T-helper 1 cell treated with Interleukin-12 subunit alpha and Interleukin-12 subunit beta and Interleukin-4 antibody, amounts not matched to agents 30 μg/mL and 1 μg/mL, for 36 hours (primary cell): Measurements from ENCODE around the gene MRPL2.

Experiments
- H3K27ac Mint-ChIP-seq: one replicate; pipeline ENCODE4 v1.8.0; 2021; ENCODE audit warnings: mild to moderate bottlenecking, mixed read lengths
- H3K27me3 Mint-ChIP-seq: one replicate; pipeline ENCODE4 v1.8.0; 2021; ENCODE audit warnings: low read depth, mixed read lengths
- H3K36me3 Mint-ChIP-seq: one replicate; pipeline ENCODE4 v1.8.0; 2021; ENCODE audit warnings: low read depth, mixed read lengths
- H3K4me1 Mint-ChIP-seq: one replicate; pipeline ENCODE4 v1.8.0; 2021; ENCODE audit warnings: low read depth, mixed read lengths
- H3K4me3 Mint-ChIP-seq: one replicate; pipeline ENCODE4 v1.8.0; 2021; ENCODE audit warnings: mild to moderate bottlenecking, moderate library complexity, mixed read lengths
- H3K9me3 Mint-ChIP-seq: one replicate; pipeline ENCODE4 v1.8.0; 2021; ENCODE audit warnings: mixed read lengths

Gene MRPL2

GRCh38 chr6:43009124-43009523, 50.1 kb downstream of the MRPL2 start:
- H3K4me3 Mint-ChIP-seq: no peak overlapping the region
- peaks cover 28% of the 10 kb centered on the region for H3K36me3 Mint-ChIP-seq
- no peaks in the 10 kb centered on the region for H3K27me3 Mint-ChIP-seq
- no peaks in the 10 kb centered on the region for H3K9me3 Mint-ChIP-seq
- no peak overlapping the region for H3K27ac Mint-ChIP-seq
- peaks cover 22% of the 10 kb centered on the region for H3K4me1 Mint-ChIP-seq

GRCh38 chr6:43007126-43007525, 52.1 kb downstream of the MRPL2 start:
- H3K4me1 Mint-ChIP-seq: peaks cover 7% of the 10 kb centered on the region
- peaks cover 25% of the 10 kb centered on the region for H3K36me3 Mint-ChIP-seq
- H3K9me3 Mint-ChIP-seq: no peaks in the 10 kb centered on the region
- no peak overlapping the region for H3K4me3 Mint-ChIP-seq
- no peaks in the 10 kb centered on the region for H3K27me3 Mint-ChIP-seq
- H3K27ac Mint-ChIP-seq: no peak overlapping the region

- Mint-ChIP-seq H3K36me3 (peaks cover 20% of the 10 kb centered on the region), H3K4me3 (no peak overlapping the region), H3K27ac (no peak overlapping the region), H3K9me3 (no peaks in the 10 kb centered on the region), H3K4me1 (peaks cover 2% of the 10 kb centered on the region), H3K27me3 (no peaks in the 10 kb centered on the region)
These were observed 53.0 kb downstream of the MRPL2 start for GRCh38 chr6:43006251-43006650.

GRCh38 chr6:43005844-43006243, 53.4 kb downstream of the MRPL2 start:
- H3K36me3 Mint-ChIP-seq: peaks cover 20% of the 10 kb centered on the region
- no peak overlapping the region for H3K4me3 Mint-ChIP-seq
- H3K4me1 Mint-ChIP-seq: peaks cover 2% of the 10 kb centered on the region
- no peaks in the 10 kb centered on the region for H3K27me3 Mint-ChIP-seq
- no peak overlapping the region for H3K27ac Mint-ChIP-seq
- no peaks in the 10 kb centered on the region for H3K9me3 Mint-ChIP-seq
